HL-60 (cell line): ENCODE results near the gene NDFIP1.

Source experiments
- CTCF ChIP-seq: IDR thresholded peaks from one replicate; pipeline ENCODE4 v1.5.1; 2011; ENCODE audit warnings: low read length, control low read depth, inconsistent platforms; ENCODE audit not compliant: insufficient read depth
- GABPA ChIP-seq: IDR thresholded peaks from 2 replicates; pipeline ENCODE4 v1.6.1; 2012; ENCODE audit warnings: low read depth
- POLR2AphosphoS5 ChIP-seq: IDR thresholded peaks from 2 replicates; pipeline ENCODE4 v1.6.1; 2012; ENCODE audit warnings: low read depth
- SPI1 ChIP-seq: IDR thresholded peaks from 2 replicates; pipeline ENCODE4 v1.6.1; 2012; ENCODE audit warnings: low read depth, mild to moderate bottlenecking, borderline replicate concordance
- TF ChIP-seq, protein P1 (sequence below): IDR thresholded peaks from 2 replicates; pipeline ENCODE4 v1.6.1; 2012; ENCODE audit warnings: low read depth; ENCODE audit not compliant: insufficient replicate concordance

- TF ChIP-seq CTCF (no peak), POLR2AphosphoS5 (no peak), GABPA (no peak), SPI1 (no peak)
- TF ChIP-seq, protein P1, sequence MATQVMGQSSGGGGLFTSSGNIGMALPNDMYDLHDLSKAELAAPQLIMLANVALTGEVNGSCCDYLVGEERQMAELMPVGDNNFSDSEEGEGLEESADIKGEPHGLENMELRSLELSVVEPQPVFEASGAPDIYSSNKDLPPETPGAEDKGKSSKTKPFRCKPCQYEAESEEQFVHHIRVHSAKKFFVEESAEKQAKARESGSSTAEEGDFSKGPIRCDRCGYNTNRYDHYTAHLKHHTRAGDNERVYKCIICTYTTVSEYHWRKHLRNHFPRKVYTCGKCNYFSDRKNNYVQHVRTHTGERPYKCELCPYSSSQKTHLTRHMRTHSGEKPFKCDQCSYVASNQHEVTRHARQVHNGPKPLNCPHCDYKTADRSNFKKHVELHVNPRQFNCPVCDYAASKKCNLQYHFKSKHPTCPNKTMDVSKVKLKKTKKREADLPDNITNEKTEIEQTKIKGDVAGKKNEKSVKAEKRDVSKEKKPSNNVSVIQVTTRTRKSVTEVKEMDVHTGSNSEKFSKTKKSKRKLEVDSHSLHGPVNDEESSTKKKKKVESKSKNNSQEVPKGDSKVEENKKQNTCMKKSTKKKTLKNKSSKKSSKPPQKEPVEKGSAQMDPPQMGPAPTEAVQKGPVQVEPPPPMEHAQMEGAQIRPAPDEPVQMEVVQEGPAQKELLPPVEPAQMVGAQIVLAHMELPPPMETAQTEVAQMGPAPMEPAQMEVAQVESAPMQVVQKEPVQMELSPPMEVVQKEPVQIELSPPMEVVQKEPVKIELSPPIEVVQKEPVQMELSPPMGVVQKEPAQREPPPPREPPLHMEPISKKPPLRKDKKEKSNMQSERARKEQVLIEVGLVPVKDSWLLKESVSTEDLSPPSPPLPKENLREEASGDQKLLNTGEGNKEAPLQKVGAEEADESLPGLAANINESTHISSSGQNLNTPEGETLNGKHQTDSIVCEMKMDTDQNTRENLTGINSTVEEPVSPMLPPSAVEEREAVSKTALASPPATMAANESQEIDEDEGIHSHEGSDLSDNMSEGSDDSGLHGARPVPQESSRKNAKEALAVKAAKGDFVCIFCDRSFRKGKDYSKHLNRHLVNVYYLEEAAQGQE, result no peak
Observed at GRCh38 chr5:142175461-142176142, 67.0 kb downstream of the NDFIP1 start.
